ENCODE measurements around the gene ATF4.

DNA sequence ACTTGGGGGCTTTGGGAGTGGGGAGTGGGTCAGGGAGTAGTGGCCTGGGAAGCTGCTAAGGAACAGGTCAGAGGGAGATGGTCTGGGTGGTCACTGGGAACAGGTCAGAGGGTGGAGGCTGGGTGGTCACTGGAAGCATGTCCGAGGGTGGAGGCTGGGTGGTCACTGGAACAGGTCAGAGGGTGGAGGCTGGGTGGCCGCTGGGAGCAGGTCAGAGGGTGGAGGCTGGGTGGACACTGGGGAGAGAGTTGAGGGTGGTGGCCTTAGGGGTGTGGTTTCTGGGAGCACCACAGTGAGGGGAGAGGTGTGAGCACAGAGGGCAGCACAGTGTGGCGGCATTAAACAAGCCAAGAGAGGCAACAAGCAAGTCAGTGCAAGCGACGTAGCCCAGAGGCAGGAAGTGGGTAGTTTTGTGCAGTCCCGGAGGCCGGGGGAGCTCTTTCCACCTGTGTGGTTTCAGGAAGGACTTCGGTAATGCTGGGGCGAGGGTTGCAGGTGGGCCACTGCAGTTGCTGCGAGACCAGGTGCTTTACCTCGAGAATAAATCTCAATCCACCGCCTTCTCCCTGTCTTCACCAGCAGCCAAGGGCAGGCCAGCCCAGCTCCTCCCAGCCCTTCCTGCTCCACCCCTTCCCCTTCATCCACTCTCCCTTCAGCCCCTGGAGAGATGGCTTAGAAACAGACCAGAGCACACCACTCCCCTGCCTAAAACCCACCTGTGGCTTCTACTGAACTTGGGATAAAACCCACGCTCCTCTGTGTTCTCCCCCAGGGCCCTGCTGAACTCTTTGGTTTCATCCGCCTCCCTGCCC is 47.0 kb downstream of the ATF4 start:
- TF ChIP-seq POLR2A (IDR thresholded peaks at IDR 0.05) (no peak), POLR2AphosphoS5 (IDR thresholded peaks at IDR 0.05) (no peak), CTCF (IDR thresholded peaks at IDR 0.05) (no peak), EP300 (IDR thresholded peaks at IDR 0.05) (no peak)
